ENCODE measurements around the gene CDRT4. TPM values are rescaled to one million over a fixed set of nuclear protein-coding genes. Genes with fewer than 3 reads are reported as not detected.

The CDRT4 gene
- polyA plus RNA-seq, 1 of the 3 experiments (the other 2 are of a cell fraction), result 4.6 TPM

GRCh38 chr17:15405058-15405415 is 62.4 kb downstream of the CDRT4 start:
- POLR2A ChIA-PET, result no interaction called here
- Histone ChIP-seq H3K9ac (no peak overlapping the region), H3K9me3 (no peaks in the 10 kb centered on the region), H3K4me2 (no peak overlapping the region), H4K20me1 (ENCODE audit: insufficient read depth) (no peaks in the 10 kb centered on the region), H3K27me3 (ENCODE audit: insufficient read depth) (no peaks in the 10 kb centered on the region), H3K79me2 (ENCODE audit: insufficient read depth) (no peaks in the 10 kb centered on the region), H3K4me3 (ENCODE audit: low read depth in 2 of 2, low read length in 1 of 2) (no peak overlapping the region), H3K9me2 (no peaks in the 10 kb centered on the region), H3F3A (replicated peaks; ENCODE audit: insufficient read depth) (peaks cover 3% of the 10 kb centered on the region), H3K4me1 (ENCODE audit: control insufficient read depth in 1 of 2, insufficient read depth in 2 of 2, low read depth in 1 of 2, low read length in 1 of 2) (peaks cover 10 to 19% of the 10 kb centered on the region in 2 experiments; a peak in 2 of 4 replicates), H3K27ac (ENCODE audit: low read depth in 2 of 2, low read length in 1 of 2) (no peak overlapping the region), H3K36me3 (replicated peaks in 1 of 2; ENCODE audit: control insufficient read depth in 1 of 2, insufficient read depth in 2 of 2, low read length in 1 of 2) (no peaks in the 10 kb centered on the region), H2AFZ (ENCODE audit: low read depth) (no peak overlapping the region)
- no peak for TF ChIP-seq GATA2 (CRISPR knock-in tag; IDR thresholded peaks at IDR 0.05)
- WGBS (ENCODE audit: low lambda C conversion rate), result 92% methylated on average over 6 of the region's 6 CpGs
- DNase-seq, result no peak
- CTCF ChIA-PET, result interaction anchor here (1.6 kb wide), 1 partner anchor 12 kb away, joined by 4 read pairs; no protein-coding TSS in a partner anchor

GRCh38 chr17:15404106-15405057 is 63.0 kb downstream of the CDRT4 start:
- POLR2A ChIA-PET, result no interaction called here
- no peak for TF ChIP-seq GATA2 (CRISPR knock-in tag; IDR thresholded peaks at IDR 0.05)
- TF ChIP-seq CHD2 (IDR thresholded peaks at IDR 0.05; ENCODE audit: low read length, partially characterized antibody), result no peak
- no peak for TF ChIP-seq ZBTB33 (IDR thresholded peaks at IDR 0.05; ENCODE audit: borderline replicate concordance, low read depth)
- no peak for TF ChIP-seq SIN3A (IDR thresholded peaks at IDR 0.05; ENCODE audit: borderline replicate concordance, low read depth, low read length)
- no peak for TF ChIP-seq EZH2phosphoT487 (IDR thresholded peaks at IDR 0.05; ENCODE audit: borderline replicate concordance, low read depth)
- peak; percentile 48; the same call in 1 of the 2 replicates for TF ChIP-seq NFIC (IDR thresholded peaks at IDR 0.05; ENCODE audit: borderline replicate concordance)
- TF ChIP-seq TCF12 (IDR thresholded peaks at IDR 0.05), result peak; percentile 27; the same call in 1 of the 2 replicates
- no peak for TF ChIP-seq EP300 (IDR thresholded peaks at IDR 0.05; ENCODE audit: borderline replicate concordance in 1 of 2, low read depth in 1 of 2, low read length in 1 of 2)
- no peak overlapping the region for H2AFZ ChIP-seq (ENCODE audit: low read depth)
- no peak overlapping the region for H3K27ac ChIP-seq (ENCODE audit: low read depth in 2 of 2, low read length in 1 of 2)
- H4K20me1 ChIP-seq (ENCODE audit: insufficient read depth), result no peaks in the 10 kb centered on the region
- CTCF ChIA-PET, result interaction anchor here (0.7 to 1.6 kb wide), 3 partner anchors 12 to 96 kb away, joined by 3 to 4 read pairs (median 3); no protein-coding TSS in a partner anchor
- H3F3A ChIP-seq (replicated peaks; ENCODE audit: insufficient read depth), result no peaks in the 10 kb centered on the region
- no peak for DNase-seq
- H3K9me2 ChIP-seq, result no peaks in the 10 kb centered on the region
- no peaks in the 10 kb centered on the region for H3K79me2 ChIP-seq (ENCODE audit: insufficient read depth)
- WGBS (ENCODE audit: low lambda C conversion rate), result 83% methylated on average over 20 of the region's 20 CpGs
- H3K9me3 ChIP-seq, result no peaks in the 10 kb centered on the region
- no peaks in the 10 kb centered on the region for H3K36me3 ChIP-seq (replicated peaks in 1 of 2; ENCODE audit: control insufficient read depth in 1 of 2, insufficient read depth in 2 of 2, low read length in 1 of 2)
- no peaks in the 10 kb centered on the region for H3K27me3 ChIP-seq (ENCODE audit: insufficient read depth)
- H3K4me1 ChIP-seq (ENCODE audit: control insufficient read depth in 1 of 2, insufficient read depth in 2 of 2, low read depth in 1 of 2, low read length in 1 of 2), result peaks cover 12 to 19% of the 10 kb centered on the region in 2 experiments; a peak in 2 of 4 replicates
- no peak overlapping the region for H3K4me2 ChIP-seq
- no peak overlapping the region for H3K4me3 ChIP-seq (ENCODE audit: low read depth in 2 of 2, low read length in 1 of 2)
- H3K9ac ChIP-seq, result no peak overlapping the region

Measured in SK-N-SH (cell line).